K562 (cell line): ENCODE measurements around the gene RAB6B.

Experiments
- CHD1 ChIP-seq: fragments of 200-600 bp; sonication (generic); IDR thresholded peaks from one replicate; pipeline ENCODE4 v1.6.1; 2012; ENCODE audit warnings: mild to moderate bottlenecking, moderate library complexity, low read length, inconsistent platforms
- E2F4 ChIP-seq: sonication (generic); formaldehyde crosslinking; IDR thresholded peaks from 2 replicates; pipeline ENCODE4 v1.8.0; 2022; ENCODE audit warnings: mild to moderate bottlenecking, low read depth, missing genetic modification reagents
- GTF2E2 ChIP-seq: fragments of 200-800 bp; sonication (Bioruptor generic); IDR thresholded peaks from 2 replicates; pipeline ENCODE4 v1.6.1; 2016; ENCODE audit warnings: missing genetic modification characterization, missing compliant biosample characterization
- SFPQ ChIP-seq: fragments of 200-400 bp; formaldehyde crosslinking; IDR thresholded peaks from 2 replicates; pipeline ENCODE4 v1.6.1; 2017; ENCODE audit warnings: mild to moderate bottlenecking, low read depth, low read length, moderate library complexity
- SP1 ChIP-seq: sonication (generic); formaldehyde crosslinking; IDR thresholded peaks from 2 replicates; pipeline ENCODE4 v1.8.1; 2022; ENCODE audit warnings: mild to moderate bottlenecking, missing genetic modification reagents
- SREBF2 ChIP-seq: sonication (generic); formaldehyde crosslinking; IDR thresholded peaks from 2 replicates; pipeline ENCODE4 v1.4.0; 2020; ENCODE audit warnings: mild to moderate bottlenecking, missing genetic modification reagents
- TBL1XR1 ChIP-seq, 2 experiments: IDR thresholded peaks; 2 replicates each; pipeline ENCODE4 v1.6.1; 2012; ENCODE audit warnings: improper control_type of control experiment in 2 of 2, low read length in 2 of 2, mild to moderate bottlenecking in 1 of 2
- TOE1 ChIP-seq, 2 experiments: fragments of 450-650 bp in 1 of 2; sonication (generic) in 1 of 2; formaldehyde crosslinking in 1 of 2; IDR thresholded peaks; 2 replicates each; pipeline versions ENCODE4 v1.7.1 to v1.8.0; 2016 to 2022; ENCODE audit warnings: borderline replicate concordance in 2 of 2, mild to moderate bottlenecking in 2 of 2, antibody characterized with exemption in 1 of 2, inconsistent platforms in 1 of 2, low read depth in 1 of 2, missing genetic modification reagents in 1 of 2, moderate library complexity in 1 of 2
- YY1 ChIP-seq, 3 experiments: IDR thresholded peaks; 2 replicates each; pipeline ENCODE4 v1.6.1; 2011; ENCODE audit warnings: low read length in 2 of 3, mild to moderate bottlenecking in 2 of 3, moderate library complexity in 2 of 3, borderline replicate concordance in 1 of 3, control low read depth in 1 of 3, low read depth in 1 of 3; ENCODE audit not compliant: insufficient read depth in 3 of 3, insufficient replicate concordance in 2 of 3, control insufficient read depth in 1 of 3, insufficient read length in 1 of 3; ENCODE audit errors: extremely low read depth in 1 of 3
- ZNF274 ChIP-seq: IDR thresholded peaks from 2 replicates; pipeline ENCODE4 v1.6.1; 2011; ENCODE audit warnings: low read depth, mild to moderate bottlenecking, low read length, moderate library complexity, borderline replicate concordance
- ZNF589 ChIP-seq: fragments of 200-800 bp; sonication (Bioruptor generic); IDR thresholded peaks from 2 replicates; pipeline ENCODE4 v1.6.1; 2016; ENCODE audit warnings: low read depth, missing genetic modification characterization, missing compliant biosample characterization

GRCh38 chr3:133935843-133936769 is 40.4 kb upstream of the RAB6B start:
- TF ChIP-seq SREBF2 (CRISPR knock-in tag) = no peak
- TF ChIP-seq ZNF274 = no peak
- TF ChIP-seq ZNF589 (CRISPR knock-in tag) = no peak
- no peak for TF ChIP-seq SFPQ
- no peak for TF ChIP-seq TBL1XR1 (IDR thresholded peaks at IDR 0.05; ENCODE audit: low read length in 2 of 2)
- TF ChIP-seq SP1 (CRISPR knock-in tag) = no peak
- no peak for TF ChIP-seq CHD1
- no peak for TF ChIP-seq E2F4
- no peak for TF ChIP-seq TOE1 (IDR thresholded peaks at IDR 0.05; ENCODE audit: borderline replicate concordance)
- no peak for TF ChIP-seq TOE1 (CRISPR knock-in tag; IDR thresholded peaks at IDR 0.05; ENCODE audit: borderline replicate concordance, low read depth)
- TF ChIP-seq GTF2E2 (tag) = no peak
- TF ChIP-seq YY1 (IDR thresholded peaks at IDR 0.05; ENCODE audit: borderline replicate concordance in 1 of 3, control insufficient read depth in 1 of 3, extremely low read depth in 1 of 3, insufficient read depth in 3 of 3, insufficient read length in 1 of 3, insufficient replicate concordance in 2 of 3, low read depth in 1 of 3, low read length in 2 of 3) = no peak
